GM21723 (cell line): ENCODE results near the gene RNU6-9.

Experiments used
- ATAC-seq: cut with Tn5 transposase; IDR thresholded peaks from one replicate; pipeline ENCODE4 v1.9.1; 2021; ENCODE audit warnings: mild to moderate bottlenecking, moderate library complexity; ENCODE audit not compliant: unreplicated experiment

The RNU6-9 gene

DNA sequence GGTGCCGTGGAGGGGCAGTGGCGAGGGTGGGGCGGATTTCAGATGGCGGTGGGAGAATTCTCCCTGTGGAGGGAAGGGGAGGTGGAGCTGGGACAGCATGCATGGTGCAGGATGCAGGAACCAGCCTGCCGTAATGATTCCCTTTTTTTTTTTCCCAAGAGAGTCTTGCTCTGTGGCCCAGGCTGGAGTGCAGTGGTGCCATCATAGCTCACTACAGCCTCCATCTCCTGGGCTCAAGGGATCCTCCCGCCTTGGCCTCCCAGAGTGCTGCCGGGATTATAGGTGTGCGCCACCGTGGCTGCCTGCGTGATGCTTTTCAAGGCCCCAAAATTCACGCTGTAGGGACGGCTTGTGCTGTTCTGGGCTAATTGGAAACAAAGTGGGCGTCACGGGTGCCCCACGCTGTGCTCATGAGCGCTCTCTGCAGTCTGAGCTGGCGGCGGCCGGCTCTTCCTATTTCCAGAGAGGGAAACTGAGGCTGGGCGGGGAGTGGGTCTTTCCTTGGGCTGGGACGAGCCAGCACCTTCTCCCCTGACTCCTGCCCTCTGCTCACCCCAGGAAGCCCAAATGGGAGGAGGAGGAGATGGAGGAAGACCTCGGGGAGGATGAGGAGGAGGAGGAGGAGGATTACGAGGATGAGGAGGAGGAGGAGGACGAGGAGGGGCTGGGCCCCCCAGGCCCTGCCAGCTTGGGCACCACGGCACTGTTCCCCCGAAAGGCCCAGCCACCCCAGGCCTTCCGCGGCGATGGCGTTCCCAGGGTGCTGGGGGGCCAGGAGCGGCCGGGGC lies 38.8 kb downstream of the RNU6-9 start:
- no peak for ATAC-seq

DNA sequence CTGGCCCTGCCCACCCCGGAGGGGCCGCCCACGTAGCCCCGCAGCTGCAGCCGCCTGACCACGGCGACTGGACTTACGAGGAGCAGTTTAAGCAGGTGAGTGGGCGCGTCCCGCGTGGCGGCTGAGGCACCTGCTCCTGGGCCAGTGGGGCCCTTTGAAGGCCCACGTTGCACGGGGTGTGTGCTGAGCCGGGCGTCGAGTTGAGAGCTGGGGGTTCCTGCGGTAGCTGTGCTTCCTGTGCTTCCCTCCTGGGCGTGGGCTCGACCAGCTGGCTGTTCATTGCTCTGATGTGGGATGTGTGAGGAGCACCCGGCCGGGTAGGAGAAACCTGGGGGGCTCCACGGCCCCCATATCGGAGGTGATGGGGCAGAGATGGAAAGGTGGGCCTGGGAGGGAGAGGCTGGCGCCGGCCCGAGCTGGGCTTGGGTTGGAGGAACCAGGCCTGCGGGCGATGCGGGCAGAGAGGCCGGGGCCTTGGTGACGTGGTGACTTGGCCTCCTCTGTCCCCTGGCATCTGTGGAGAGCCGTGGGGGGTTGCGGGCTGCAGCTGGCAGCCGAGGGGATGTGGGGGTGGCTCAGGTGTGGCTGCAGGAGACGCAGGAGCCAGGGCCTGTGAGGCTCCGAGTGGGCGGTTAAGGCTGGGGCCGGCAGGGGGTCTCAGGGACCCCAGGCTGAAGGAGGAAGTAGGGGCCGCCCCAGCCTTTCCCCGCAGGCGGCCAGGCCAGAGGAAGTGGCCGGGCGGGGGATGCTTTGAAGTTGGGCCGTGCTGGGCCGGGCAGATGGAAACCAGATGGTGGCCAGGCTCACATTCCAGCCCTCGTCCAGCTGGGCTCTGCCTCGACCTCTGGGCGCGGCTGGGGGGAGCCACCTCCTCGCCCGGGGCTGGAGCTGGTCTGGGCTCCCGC lies 39.6 kb downstream of the RNU6-9 start:
- no peak for ATAC-seq

DNA sequence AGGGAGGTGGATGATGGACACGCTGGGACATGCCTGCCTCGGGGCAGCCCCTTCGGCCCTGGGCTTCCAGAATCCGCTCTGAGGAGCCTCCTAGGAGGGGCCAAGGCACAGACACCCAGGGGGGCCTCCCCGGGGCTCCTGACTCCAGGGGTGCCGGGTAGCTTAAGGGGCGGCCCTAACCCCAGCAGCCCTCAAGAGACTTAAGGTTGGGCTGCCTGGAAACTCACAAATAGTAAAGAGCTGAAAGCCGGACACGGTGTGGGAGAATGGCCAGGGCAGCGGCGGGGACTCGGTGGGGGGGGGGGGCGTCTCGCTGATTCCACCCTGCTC lies 40.2 kb downstream of the RNU6-9 start:
- no peak for ATAC-seq

DNA sequence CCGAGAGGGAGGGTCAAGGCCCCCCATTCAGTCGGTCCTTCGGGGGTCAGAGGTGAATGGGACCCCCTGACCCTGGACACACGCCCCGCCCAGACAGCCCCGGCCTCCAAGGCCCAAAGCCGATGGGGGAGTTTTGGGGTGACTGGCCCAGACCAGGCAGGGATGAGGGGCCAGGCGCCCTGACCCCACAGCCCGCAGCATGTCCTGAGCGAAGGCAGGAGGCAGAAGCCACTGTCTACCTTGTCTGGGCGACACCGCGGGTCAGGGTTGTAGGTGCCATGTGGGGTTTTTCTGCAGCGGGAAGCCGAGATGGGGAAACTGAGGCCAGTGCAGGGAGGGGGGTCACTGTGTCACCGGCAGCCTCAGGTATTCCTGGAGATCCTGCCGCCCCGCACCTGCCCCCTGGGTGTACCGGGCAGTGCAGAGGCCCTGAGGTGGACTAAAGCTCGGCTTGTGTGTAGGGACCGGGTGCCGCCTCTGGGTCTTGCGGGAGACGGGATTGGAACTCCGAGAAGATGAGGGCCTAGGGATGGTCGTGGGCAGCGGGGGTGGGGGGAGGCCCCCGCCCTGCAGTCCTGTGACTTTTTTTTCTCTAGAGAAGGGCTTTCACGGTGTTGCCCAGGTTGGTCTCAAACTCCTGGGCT lies 41.0 kb downstream of the RNU6-9 start:
- no peak for ATAC-seq

DNA sequence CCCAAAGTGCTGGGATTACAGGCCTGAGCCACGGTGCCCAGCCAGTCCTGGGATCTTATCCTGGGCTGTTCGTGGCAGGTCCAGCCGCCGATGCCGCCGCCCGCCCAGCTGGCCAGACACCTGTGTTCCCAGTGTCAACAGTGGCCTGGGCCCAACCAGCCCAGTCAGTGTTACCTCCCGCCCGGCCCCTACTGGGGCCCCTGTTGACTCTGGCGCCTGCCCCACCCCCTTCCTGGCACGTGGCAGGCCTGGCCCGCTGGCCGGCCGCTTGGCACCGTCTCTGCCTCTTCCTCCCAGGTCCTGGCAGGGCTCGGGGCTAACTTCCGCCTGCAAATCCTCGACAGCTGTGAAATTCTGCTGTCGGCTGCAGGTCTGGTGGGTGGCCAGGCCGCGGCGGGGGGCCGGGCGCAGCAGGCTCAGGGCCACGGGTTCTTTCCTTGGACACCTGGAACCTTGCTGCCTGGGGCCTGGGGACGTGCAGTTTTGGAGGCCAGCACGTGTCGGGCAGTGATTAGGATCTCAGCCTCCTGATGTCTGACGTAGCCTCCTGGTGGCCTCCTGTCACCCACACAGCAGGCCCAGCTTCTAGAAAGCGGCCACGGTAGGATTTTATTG lies 41.7 kb downstream of the RNU6-9 start:
- ATAC-seq: no peak

DNA sequence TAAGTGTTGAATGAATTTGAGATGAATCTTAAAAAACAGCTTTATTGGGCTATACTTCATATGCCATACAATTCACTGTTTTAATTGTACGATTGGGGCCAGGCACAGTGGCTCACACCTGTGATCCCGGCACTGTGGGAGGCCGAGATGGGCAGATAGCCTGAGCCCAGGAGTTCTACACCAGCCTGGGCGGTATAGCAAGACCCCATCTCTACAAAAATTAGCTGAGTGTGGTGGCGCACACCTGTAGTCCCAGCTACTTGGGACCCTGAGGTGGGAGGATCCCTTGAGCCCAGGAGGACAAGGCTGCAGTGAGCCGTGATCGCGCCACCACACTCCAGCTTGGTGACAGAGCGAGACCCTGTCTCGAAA lies 42.9 kb downstream of the RNU6-9 start:
- ATAC-seq: no peak

DNA sequence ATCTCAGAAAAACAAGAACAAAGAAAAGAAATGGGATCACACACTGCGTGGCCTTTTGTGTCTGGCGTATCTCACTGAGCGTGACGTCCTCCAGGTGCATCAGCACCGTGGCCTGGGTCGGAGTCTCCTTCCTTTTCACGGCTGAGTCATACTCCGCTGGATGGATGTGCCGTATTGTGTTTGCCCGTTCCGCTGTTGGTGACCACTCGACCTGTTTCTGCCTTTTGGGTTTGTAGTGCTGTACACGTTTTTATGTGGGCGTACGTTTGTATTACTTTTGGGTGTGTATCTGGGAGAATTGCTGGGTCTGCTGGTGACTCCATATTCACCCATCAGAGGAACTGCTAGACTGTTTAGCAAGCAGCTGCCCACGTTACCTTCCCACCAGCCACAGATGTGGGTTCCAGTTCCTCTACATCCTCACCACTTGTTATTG lies 44.0 kb downstream of the RNU6-9 start:
- no peak for ATAC-seq

DNA sequence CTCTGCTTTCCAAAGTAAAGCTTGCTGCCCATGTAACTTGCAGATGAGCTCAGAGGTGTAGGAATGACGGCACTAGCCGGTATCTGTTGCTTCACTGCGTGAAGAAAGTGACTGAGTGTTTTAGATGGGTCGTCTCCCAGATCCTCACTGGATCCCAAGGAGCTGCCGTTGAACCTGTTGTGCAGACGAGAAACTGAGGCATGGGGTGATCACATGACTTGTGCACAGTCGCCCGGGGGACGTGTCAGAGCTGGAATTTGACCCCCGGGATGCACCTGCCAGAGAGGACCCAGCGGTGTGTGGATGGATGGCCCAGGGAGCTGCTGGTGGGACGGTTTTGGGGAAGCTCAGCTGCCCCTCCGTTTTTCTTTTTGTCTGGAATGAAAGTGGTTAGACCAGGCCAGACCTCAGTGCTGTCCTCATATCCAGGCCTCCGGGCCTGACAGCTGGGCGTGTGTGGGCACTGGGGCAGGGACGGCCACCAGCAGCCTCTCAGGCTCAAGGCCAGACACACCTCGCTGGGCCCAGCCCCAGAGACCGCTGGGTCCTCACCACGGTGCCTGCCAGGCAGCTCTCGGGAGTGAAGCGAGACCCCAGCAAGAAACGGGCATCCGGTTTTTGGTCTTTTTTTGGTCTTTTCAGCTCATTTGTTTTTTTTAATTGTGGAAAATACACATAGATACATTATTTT lies 45.1 kb downstream of the RNU6-9 start:
- no peak for ATAC-seq

DNA sequence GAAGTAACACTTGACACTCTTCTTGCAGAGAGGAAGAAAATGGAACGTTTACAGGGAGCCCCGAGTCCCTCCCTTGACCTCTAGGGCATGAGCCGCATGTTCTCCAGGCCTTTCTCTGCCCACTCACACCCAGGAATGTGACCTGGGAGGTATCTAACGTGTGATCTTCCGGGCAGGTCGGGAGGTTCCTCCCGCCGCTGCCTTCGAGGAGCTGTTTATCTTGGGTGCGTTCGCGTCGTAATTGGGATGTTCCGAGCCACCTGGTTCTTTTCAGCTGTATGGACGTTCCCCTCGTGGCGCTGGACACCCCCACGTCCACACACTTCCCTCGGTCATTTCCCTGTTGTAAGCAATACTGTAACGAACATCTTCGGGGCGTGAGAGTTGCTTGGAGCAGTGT lies 46.2 kb downstream of the RNU6-9 start:
- ATAC-seq: no peak

DNA sequence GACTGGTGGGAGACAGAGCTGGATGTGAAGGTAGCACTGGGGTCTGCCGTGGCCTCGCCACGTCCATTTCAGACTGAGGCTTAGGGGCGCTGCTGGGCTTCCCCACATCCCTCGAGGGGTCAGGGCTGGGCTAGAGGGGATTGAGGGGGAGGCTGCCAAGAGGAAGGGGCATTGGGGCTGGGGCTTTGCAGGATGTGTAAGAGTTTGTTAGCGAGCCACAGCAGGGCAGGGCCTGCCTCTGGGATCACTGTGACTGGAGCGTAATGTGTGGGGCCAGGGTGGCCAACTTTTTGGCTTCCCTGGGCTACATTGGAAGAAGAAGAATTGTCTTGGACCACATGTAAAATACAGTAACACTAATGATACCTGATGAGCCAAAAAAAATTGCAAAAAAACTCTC lies 46.6 kb downstream of the RNU6-9 start:
- no peak for ATAC-seq

DNA sequence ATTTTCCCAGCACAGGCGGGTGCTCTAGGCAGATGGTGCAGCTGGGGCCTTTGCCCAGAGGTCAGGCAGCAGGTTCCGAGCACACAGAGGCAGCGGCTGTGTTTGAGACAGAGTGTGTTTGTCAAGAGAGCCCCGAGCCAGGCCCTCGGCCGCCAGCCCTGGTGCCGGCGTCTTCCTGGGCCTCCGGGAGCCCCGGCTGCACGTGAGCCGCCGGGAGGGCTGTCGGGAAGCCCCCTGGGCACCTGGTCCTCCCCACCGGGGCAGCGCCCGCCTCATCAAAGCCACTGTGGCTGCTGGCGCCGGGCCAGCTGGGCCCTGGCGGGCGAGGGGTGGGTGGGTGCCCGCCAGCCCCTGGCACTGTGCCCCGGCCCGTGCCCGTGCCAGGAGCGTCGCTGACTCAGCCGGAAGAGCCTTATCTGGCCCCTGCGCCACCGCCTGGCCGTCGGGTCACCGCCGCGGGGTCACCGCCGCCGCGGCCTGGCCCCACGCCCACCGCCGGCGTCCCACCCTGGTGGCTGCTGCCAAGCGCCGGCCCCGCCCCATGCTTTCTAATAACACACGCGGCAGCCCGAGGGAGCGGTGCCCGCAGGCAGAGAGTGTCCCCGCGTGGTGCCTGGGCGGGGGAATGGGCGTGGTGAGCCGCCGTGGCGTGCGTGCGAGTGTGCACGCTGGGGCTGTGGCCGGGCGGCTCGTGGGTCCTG lies 47.5 kb downstream of the RNU6-9 start:
- no peak for ATAC-seq

DNA sequence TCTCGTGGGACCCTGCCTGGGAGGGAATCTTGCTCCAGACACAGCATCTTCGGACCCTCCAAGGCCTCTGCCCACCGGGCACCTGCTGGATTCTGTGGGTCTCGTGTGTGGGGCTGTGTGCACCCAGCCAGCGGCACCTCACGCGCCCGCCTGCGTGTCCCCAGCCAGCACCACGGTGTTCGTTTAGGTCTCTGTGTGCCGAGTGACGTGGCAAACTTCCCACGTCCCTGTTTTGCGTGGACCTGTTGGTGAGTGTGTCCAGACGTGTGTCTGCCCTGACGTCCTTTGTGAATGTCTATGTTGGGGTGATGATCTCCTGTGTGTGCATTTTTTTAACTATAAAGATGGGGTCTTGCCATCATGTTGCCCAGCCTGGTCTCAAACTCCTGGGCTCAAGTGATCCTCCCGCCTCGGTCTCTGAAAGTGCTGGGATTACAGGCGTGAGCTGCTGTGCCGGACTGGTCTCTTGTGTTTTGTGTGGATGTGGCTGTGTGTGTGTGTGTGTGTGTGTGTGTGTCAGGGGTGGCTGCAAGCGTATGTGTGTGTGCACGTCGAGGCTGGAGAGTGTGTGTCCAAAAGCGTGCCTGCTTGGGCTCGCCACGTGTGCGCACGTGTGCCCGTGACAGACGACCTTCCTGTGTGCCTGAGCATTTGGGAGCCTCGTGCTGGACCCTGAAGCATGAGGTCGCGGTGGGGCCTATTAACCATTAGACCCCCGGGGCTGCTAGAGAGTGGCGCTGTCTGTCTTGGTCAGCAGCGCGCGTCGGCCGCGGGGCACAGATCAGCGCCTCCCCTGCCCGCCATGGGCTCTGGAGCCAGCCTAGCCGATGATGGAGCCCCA lies 48.2 kb downstream of the RNU6-9 start:
- ATAC-seq: no peak

DNA sequence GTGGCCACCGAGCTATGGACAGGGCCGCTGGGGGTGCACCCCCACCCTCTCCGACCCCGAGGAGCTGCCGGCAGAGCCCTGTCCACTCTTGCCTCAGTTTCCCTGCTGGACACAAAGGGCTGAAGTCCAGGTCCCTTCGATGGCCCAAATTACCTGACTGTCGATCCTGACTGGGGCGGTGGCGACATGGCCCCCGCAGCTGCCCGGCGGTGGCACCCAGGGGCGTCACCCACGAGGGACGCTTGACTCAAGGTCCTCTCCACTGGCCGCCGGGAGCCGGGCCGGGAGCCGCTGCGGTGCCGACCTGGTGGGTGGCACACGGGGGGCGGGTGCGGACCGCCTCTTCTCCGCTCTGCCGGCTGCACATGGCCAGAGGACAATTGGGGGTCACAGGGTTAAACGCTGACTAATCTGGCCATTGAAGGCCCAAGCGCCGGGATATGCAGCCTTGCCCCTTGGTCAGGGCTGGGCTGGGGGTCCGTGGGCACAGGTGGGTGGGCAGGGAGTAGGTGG lies 48.9 kb downstream of the RNU6-9 start:
- no peak for ATAC-seq
